Activated T-cell treated with anti-CD3 and anti-CD28 coated beads, Interleukin-2, amount 50 U/mL, for 1 hour (primary cell): Measurements from ENCODE around the gene PIK3C3.

Source experiments
- DNase-seq: peaks from one replicate; pipeline ENCODE4 v3.0.0-alpha.2; 2020

The PIK3C3 gene

DNA sequence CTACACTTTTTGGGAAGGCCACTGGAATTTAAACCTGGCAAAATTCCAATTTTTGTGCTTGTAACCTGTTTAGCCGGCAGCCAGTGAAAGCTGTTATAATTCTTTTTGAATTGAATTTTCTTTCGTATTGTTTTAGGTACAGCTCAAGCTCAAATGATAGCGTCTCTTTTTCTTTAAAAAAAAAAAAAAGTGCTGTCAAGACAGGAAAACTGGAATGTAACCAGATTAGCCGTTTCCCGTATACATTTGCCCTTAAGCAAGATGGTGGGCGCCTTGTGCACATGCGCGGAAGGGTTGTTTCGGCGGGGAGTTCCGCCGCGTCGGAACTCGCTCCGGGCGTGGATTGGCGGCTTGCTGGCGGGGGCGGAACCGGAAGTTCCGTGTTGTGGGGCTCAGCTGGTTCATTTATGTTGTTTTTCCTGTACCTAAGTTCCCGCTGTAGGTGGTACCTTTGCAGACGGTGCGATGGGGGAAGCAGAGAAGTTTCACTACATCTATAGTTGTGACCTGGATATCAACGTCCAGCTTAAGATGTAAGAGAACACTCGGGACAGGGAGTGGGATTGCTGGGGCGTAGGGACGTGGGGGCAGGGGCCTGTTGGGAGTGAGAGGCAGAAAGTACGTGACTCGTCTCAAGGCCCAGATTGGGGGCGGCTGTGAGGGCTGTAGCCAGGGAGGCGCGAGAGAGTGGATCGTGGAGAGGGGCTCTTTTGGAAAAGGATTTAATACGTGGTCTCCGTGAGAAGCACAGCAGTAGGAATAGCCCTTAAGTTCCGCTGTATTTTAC, at the start of gene PIK3C3:
Gene PIK3C3, plus strand, starts transcription at position 408 of the 787 bp plus-strand sequence. Its CDS starts 58 bp downstream, at position 466.
- peak; percentile 95 for DNase-seq

DNA sequence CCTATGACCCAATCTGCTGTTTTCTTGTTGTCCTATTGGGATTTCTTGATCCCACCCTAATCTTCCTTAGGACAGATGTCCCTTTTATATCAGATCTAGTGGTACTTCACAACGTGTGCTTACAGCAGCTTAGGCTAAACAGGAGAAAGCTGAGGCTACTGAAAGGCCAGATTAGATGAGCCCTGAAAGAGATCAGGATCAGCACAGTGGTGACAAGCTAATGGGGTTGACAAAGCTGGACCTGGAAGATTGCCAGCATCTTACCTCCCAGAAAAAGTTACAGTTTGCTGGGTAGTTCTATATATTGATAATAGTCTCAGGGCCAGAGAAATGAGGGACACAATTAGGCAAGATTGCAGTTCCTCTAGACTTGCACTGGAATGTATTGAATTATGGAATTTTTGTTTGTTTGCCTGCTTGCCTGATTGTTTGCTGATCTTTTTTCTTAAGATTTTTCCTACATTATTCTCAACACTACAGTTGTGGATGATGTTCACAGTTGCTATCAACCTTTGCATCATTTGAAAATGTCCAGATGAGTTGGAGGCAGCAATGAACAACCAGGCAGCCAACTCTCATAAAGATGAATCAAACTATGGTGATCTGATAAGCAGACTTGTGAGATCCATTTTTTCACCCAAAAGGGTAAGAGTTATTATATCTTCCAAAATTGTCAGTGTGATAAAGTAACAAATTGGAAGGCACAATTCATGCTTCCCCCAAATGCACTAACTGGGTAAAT, 49.1 kb upstream of the PIK3C3 start:
- no peak for DNase-seq

DNA sequence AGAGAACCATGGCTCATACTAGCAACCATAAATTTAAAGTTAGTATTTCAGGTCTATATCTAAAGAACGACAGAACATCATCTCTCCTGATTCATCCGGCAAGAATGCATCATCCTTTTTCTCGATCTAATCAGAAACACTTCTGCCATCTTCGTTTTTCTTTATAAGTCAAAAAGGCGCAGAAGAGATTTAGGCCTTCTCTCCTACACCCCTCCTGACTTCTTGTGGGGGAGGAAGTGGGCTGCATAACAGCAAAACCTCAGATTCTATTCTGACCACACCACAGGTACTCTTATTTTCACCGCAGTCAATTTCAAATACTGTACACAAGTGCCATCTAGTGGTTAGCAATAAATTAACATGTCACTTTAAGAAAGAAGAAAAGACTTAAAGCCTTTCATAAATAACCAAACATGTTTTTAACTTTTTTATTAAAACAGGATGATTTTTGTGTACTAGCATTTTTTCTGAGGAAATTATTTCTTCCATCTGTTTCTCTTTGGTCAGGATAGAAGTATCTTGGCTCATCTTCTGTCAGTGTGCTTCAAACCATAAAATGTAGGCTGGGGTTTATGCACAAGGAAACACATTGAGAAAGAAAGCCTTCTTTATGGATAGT, 48.4 kb upstream of the PIK3C3 start:
- no peak for DNase-seq

DNA sequence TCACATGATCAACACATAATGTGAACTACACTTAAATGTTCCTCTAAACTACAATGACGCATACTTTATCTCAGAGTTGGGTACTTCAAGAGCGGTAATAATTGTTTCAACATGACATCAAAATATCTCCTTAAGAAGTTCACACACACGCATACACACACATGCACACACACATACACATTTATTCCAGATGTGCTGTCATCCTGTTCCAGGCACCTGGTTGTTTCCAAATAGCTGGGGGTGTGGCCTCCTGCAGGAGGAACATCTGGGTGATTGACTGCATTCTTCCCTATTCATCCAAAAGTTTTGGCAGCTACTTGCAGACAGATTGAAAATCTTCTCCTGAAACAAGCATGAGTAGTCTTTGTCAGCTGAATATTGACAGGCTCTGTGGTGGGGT, 37.9 kb upstream of the PIK3C3 start:
- no peak for DNase-seq

DNA sequence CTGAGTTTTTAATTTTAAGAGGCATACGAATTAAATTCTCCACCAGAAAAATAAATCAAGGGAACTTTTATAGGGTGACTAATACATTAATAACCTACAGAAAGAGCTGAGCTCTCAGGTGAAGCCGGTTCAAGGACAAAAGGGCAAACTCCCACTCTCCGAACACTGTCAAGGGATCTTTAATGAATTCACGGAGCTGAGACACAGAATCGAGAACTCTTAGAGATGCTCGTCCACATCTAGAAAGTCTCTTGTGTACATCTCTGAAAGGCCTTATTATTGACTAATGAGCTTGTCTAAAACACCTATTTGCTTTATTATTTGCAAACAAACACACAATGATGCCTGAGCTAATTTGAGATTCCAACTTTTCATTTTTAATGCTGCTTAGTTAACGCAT, 33.3 kb upstream of the PIK3C3 start:
- no peak for DNase-seq

DNA sequence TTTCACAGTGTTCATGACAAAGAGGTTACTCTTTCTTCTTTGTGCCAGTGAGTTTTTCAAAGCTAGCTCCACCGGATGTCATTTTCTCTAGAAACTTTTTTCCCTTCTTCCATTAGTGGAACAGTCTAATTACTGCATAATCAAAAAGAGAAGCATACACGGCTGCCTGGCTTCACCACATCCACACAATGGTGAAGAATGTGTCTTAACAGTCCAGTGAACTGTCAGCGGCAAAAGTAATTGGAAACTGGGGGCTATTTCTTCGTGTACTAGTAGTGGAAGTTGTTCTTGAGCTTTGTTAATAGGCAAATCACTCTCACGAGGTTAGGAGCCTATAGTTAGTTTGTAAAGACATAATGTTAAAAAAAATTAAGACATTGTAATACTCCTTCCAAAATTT, 32.9 kb upstream of the PIK3C3 start:
- DNase-seq = no peak

DNA sequence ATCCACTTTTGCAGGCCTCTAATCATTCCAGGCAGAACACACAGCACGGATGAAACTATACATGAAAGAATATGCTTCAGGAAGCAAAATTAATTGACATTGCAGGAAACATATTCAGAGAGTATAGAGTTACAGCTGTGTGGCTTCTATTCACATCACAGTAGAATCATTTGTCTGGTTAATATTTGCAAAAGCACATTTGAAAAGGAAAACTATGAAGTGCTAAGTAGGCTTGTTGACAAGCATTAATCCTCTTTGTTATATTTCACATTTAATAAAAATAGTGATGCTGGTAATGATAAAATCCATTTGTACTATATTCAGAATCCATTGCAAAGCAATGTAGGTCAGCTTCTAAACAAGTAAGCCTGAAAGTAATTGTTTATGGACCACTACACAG, 32.2 kb upstream of the PIK3C3 start:
- DNase-seq = no peak

DNA sequence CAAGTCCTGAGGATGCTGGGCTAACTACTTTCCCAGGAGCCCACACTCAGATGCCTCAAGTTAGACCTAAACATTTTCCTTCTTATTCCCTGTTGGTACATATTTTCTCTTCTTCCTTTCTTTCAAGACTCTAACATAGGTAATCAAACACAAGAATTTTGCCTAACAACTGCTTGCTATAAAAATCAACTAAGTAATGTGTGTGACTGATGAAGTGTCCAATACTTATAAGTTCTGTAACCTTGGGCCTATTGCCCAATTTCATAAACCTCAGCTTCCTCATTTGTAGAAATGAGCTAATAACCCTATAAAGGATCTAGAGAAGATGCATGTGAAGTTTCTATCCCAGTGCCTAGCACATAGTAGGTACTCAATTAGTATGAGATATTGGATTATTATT, 31.6 kb upstream of the PIK3C3 start:
- DNase-seq = no peak

DNA sequence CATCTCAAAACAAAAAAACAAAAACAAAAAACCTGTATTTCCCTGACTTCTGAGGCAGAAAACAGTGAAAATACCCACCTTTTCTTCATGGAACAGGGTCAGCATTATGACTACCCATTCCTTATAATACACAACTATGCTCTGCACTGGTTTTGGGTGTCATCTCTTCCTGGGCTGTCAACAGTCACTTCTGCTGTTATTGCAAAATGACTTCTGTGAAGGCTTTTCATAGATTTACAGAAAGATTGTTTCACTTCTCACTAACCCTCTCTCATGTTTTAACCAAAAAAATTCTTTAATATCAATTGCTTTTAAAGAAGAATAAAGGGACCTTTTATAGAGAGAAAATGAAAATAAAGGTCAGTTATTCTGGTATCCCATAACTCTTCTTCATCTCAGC, 26.5 kb upstream of the PIK3C3 start:
- DNase-seq = no peak

DNA sequence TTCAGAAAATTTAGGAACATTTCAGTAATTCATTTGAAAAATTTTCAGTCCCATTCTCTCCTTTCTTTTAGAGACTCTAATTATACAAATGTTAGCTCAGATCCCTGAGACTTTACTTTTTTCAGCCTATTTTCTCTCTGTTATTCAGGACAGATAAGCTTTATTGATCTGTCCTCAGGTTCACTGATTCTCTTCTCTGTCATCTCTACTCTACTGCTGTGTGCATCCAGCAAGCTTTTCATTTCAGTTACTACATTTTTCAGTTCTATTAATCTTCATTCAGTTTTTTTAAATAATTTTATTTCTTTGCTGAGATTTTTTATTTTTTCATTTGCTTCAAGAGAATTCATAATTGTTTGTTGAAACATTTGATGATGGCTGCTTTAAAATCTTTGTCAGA, 22.1 kb upstream of the PIK3C3 start:
- no peak for DNase-seq

DNA sequence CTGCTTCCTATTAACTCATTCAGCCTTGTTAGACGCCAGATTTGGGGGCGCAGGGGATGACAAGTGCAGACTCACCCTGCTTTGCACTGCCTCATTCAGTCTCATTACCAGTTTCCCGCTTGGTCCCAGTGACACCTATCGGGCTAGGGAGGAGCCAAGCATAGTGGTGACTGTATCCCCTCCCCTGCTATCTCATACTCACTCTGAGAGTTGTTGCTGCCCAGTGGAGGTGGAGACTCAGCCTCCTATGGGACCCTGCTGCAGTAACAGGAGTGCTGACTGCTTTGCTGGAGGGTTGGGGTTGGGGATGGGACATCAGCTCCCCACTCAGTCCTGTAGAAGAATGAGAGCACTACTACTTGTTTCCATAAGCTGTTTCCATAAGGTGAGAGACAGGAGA, 21.3 kb upstream of the PIK3C3 start:
- DNase-seq = no peak

DNA sequence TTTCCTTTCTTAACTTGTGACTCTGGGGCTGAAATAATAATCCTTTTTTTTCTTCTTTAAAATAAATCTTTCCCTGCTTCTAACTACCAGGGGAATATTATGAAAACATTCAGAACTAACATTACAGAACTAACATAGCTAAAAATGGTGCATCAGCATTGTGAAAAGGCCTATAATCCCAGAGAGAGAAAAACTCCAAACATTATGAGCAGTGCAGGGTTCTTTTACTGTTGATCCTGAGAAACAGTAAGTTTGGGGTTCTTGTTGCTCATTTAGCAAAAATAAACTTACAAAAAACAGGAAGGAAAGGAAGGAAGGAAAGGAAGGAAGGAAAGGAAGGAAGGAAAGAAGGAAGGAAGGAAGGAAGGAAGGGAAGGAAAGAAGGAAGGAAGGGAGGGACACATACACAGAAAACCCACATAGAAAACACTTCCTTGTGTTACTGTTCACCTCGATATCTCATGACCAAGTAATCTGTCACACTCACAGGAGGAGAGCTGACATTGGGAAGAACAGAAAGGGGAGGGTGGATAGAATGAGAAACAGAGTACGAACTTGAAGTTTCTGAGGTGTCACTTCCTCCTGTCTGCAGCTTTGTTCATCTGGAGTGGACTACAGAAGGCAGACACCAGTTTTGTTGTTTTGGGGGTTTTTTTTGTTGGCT, 18.4 kb upstream of the PIK3C3 start:
- no peak for DNase-seq

DNA sequence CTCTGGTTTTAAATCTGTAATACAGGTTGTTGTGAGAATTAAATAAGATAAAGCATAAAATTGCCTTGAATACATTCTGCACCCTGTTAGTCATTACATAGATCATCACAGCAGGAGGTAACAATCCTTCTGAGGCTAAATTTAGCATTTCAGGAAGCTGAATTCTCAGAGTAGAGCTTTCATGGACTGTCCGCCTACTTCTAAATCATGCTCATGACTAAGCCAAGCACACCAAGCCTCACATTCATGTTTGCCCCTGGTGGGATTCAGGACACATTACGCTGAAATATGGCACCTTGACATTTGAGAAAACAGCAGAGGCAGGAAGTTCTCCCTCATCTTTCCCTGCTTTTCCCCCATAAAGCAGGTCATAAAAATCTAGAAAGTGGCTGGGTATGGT, 16.6 kb upstream of the PIK3C3 start:
- no peak for DNase-seq

DNA sequence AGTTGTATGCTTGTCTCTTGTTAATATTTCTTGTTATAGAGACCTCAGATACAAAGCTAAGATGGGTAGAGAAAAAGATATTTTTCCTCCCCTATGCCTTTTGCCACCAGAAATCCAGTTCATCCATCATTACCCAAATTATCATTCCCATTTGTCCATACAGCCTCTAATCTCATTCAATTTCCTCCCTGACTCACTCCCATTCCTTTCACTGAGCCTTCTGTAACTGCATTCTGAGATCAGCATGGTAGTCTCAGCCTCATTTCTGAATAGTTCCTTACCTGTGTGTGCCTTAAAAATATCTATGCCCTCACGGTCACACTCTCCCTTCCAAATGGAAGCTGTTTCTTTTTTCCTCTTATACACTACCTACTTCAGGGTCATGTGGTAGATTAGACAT, 15.7 kb upstream of the PIK3C3 start:
- no peak for DNase-seq

DNA sequence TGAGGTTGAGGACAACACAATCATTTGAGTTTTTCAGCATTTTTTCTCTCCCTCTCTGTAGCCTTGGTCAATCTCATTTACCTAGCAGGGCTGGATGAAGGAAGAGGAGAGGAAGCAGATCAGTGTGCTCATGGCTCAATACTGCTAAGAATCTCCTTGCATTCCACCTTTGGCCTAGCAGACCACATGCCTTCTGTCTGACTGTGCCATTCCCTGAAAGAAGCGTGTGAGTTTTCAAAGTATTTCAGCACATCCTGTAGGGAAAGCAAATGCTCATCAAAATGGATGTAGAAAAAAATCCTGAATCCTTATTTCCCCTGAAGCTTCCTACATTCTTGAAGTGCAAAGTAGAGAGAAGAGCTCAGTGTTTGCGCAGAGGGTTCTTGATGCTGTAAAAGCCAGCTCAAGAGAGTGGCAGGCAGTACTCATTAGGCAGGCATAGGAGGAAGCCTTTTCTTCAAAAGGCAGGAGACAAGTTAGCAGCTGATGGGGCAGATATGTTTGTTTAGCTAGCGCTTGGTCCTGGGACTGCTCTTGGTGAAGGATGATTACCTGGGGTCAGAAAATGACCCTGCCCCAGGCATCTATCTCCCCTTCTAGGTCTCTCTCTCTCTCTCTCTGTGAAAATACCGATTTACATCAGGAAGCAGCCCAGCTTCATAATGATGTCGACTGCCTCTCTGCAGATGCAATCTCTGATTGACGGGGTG, 14.4 kb upstream of the PIK3C3 start:
- DNase-seq = no peak

DNA sequence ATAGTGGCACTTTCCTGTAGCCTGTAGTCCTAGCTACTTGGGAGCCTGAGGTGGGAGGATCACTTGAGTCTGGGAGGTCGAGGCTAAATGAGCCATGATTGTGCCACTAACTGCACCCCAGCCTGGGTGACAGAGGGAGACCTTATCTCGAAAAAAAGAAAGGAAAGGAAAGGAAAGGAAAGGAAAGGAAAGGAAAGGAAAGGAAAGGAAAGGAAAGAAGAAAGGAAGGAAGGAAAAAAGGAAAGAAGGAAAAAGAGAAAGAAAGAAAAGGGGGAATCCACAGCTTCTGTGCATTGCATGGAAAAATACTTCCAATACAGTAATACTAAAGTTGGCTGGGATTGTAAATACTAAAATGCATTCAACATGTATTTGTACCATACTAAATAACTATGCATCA, 12.8 kb upstream of the PIK3C3 start:
- DNase-seq = no peak

DNA sequence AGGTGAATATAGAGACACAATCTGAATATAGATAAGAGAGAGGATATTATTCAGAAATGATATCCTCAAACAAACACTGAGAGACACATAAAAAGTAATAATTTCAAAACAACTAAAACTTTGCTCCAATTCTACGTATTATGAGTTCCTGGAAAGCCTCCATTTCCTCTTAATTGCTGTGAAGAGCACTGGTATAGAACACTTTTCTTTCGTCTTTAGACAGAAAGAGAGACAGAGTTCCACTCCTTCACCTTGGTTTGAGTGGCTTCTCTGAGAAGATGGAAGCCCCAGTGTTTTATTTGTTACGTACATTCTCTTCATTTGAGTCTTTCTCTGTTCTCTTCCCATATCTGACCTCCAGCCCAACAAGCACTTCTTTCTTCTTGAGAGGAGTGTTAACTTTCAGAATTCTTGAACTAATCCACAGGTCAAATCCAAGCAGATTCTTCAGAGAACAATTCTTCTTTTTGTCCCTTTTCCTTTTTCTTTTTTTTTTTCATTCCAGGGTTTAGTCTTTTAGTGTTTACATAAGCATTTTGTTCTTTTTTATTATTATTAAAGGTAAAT, 6.4 kb upstream of the PIK3C3 start:
- DNase-seq = no peak

DNA sequence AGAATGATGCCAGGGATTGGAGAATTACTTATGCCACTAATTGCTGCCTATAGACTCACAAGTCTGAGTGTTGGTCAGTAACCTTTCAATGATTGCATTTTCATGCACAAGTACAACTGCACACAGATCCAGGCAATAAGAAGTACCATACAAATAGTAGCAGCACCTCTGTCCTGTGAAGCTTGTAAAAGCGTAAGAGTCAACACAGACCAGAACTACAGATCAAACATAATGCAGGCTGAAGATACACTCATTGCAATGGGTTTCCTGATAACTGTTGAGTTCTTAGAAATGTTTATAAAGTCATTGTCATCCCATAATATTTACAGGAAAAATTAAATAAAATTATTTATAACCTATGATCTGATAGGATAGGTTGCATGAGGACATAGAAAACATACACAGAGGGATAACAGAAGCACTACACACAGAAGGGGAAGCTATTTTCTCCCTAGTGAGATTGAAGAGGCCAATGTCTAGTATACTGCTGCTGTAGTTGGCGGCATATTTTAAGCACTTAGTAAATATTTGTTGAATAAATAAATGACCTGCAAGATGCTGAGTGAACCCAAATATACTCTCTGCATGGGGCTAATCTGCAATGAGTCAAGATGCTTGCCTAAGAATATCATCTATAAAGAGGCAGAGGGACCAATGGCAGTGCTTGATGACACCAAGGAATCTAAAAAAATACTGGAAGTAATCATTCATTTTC, 5.7 kb upstream of the PIK3C3 start:
- no peak for DNase-seq

DNA sequence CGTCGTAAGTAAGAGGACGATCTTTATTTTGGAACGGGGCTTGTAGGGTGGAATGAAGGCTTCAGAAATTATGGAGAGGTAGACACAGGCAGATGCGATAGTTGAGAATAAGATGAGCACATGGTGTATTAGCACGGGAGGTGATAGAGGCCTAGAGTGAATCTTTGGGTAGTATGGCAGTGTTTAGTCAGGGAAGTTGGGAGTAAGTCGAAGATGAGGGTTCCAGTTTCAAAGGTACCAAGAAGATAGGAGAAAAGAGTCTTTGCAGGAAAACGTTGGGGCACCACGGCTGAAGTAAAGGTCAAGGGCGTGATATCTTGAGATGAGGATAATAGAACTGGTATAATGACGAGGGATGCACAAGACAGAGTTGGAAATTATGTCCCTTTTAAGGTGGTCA, 654 bp downstream of the PIK3C3 start:
- no peak for DNase-seq

DNA sequence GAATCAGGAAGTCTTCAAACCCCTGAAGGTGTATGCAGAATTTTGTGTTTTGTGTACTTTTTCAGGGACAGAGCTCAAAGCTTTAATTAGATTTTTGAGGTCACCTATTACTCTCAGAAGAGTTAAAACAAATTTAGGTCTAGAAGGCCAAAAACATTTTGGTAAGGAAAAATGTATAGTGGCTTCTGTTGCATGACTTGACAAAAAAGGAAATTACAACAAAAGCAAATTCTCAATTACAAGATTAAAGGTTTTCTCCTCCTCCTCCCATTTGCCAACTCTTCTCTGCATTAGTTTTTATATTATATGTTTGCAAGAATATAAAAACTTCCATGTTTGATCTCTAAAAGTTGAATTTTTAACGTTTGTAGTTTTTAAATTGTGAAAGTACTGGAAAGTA, 4.0 kb downstream of the PIK3C3 start:
- DNase-seq = no peak

DNA sequence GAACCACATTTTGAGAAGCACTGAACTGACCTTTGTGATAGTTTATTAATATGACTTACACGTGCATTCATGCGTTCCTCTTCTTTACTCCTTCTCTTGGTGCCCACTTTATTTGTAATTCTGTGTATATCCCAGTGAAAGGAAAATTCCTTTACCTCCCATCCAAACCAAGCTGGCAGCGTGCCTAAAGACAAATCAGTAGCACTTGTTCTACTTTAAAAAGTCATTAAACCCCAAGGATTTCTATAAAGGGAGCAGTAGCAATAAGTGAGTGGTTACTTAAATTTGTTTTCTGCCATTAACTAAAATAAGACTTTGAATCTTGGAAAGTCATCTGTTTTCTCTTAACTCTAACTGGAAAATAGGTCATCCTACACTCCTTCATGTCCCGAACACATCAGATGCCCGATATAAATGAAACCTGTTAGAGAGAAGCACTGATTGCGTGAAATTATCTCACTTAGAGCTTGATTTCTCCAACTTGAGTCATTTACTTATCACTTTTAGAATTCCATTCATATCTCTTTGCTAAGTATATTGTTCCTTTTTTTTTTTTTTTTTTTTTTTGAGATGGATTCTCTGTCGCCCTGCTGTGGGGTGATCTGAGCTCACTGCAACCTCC, 10.7 kb downstream of the PIK3C3 start:
- no peak for DNase-seq
